Measurements from ENCODE around the gene CES4A.

CES4A gene

DNA sequence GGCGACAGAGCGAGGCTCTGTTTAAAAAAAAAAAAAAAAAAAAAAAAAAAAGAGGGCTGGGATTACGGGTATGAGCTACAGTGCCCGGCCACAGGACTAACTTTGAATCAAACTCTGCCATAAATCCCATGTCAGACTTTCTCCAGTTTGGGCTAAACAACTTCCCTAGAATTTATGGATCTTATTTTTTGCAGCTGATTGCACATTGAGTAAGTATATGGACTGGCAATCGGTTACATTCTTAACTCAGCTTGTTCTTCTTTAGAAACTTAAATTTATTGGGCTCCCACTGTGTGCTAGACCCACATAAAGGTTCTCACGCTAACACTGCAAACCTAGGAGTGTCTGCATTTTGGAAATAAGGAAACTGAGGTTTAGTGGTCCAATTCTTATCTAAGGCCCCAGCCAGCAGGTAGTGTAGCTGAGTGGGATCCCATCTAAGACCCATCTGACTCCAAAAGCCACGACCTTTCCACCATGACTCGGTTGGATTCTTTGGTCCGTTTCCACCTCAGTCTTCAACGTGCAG, 39.8 kb downstream of the CES4A start:
- TF ChIP-seq ISL1 (CRISPR knock-in tag; IDR thresholded peaks at IDR 0.05) (no peak), BACH2 (CRISPR knock-in tag; IDR thresholded peaks at IDR 0.05; ENCODE audit: borderline replicate concordance) (no peak), PPARA (CRISPR knock-in tag; IDR thresholded peaks at IDR 0.05; ENCODE audit: borderline replicate concordance) (no peak), ZFP30 (CRISPR knock-in tag; IDR thresholded peaks at IDR 0.05) (no peak), GLIS3 (CRISPR knock-in tag; IDR thresholded peaks at IDR 0.05) (no peak), RARB (CRISPR knock-in tag; IDR thresholded peaks at IDR 0.05) (no peak), ZC3H10 (CRISPR knock-in tag; IDR thresholded peaks at IDR 0.05) (no peak), ZNF565 (CRISPR knock-in tag; conservative IDR thresholded peaks at IDR 0.05; ENCODE audit: low read depth) (no peak), ARNTL (CRISPR knock-in tag; IDR thresholded peaks at IDR 0.05; ENCODE audit: borderline replicate concordance, low read depth) (no peak), TCF4 (CRISPR knock-in tag; IDR thresholded peaks at IDR 0.05; ENCODE audit: borderline replicate concordance) (no peak), SNAI2 (CRISPR knock-in tag; IDR thresholded peaks at IDR 0.05) (no peak), ZNF8 (CRISPR knock-in tag; IDR thresholded peaks at IDR 0.05) (no peak)
- TF ChIP-seq, protein P1, sequence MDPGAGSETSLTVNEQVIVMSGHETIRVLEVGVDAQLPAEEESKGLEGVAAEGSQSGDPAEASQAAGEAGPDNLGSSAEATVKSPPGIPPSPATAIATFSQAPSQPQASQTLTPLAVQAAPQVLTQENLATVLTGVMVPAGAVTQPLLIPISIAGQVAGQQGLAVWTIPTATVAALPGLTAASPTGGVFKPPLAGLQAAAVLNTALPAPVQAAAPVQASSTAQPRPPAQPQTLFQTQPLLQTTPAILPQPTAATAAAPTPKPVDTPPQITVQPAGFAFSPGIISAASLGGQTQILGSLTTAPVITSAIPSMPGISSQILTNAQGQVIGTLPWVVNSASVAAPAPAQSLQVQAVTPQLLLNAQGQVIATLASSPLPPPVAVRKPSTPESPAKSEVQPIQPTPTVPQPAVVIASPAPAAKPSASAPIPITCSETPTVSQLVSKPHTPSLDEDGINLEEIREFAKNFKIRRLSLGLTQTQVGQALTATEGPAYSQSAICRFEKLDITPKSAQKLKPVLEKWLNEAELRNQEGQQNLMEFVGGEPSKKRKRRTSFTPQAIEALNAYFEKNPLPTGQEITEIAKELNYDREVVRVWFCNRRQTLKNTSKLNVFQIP (CRISPR knock-in tag; IDR thresholded peaks at IDR 0.05; ENCODE audit: borderline replicate concordance, low read depth): no peak
- TF ChIP-seq, protein P2, sequence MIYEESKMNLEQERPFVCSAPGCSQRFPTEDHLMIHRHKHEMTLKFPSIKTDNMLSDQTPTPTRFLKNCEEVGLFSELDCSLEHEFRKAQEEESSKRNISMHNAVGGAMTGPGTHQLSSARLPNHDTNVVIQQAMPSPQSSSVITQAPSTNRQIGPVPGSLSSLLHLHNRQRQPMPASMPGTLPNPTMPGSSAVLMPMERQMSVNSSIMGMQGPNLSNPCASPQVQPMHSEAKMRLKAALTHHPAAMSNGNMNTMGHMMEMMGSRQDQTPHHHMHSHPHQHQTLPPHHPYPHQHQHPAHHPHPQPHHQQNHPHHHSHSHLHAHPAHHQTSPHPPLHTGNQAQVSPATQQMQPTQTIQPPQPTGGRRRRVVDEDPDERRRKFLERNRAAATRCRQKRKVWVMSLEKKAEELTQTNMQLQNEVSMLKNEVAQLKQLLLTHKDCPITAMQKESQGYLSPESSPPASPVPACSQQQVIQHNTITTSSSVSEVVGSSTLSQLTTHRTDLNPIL (CRISPR knock-in tag; IDR thresholded peaks at IDR 0.05; ENCODE audit: low read depth): no peak
- no peak for ATAC-seq

DNA sequence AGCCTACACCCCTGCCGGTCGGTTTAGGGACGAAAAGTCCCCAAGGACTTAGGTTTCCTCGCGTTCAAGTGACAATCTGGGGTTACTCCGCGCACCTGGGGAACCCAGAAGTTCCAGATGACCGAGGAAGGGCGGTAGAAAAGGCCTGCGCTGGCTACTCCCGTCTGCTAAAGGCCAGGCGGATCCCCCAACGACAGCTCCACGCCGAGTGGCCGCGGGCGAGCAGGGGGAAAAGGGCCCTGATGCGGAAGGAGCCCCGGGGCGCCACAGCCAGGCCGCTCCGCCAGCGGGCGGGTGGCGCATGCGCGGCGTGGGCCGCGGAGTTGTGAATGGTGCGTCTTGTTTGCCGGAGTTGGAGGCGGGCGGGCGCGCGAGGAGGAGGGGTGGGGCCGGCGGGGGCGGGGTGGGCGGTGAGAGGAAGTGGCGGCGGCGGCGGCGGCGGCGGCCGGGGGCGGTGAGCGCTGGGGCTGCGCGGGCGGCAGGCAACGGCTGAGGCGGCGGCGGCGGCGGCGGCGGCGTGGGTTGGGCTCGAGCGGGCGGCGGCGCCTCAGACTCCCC, 40.4 kb downstream of the CES4A start, which contains the start of gene CBFB:
CBFB (plus strand) TSS at position 454 of the 558 bp plus-strand sequence. CDS start 259 bp downstream, outside the sequence.
- peak; percentile 84 for ATAC-seq
- TF ChIP-seq ZC3H10 (CRISPR knock-in tag; IDR thresholded peaks at IDR 0.05) (no peak), BACH2 (CRISPR knock-in tag; IDR thresholded peaks at IDR 0.05; ENCODE audit: borderline replicate concordance) (no peak), TOX (CRISPR knock-in tag; IDR thresholded peaks at IDR 0.05; ENCODE audit: borderline replicate concordance) (no peak), ZNF70 (CRISPR knock-in tag; IDR thresholded peaks at IDR 0.05) (no peak), GLIS3 (CRISPR knock-in tag; IDR thresholded peaks at IDR 0.05) (no peak), CSDC2 (CRISPR knock-in tag; IDR thresholded peaks at IDR 0.05) (no peak), PPARA (CRISPR knock-in tag; IDR thresholded peaks at IDR 0.05; ENCODE audit: borderline replicate concordance) (no peak), ZFP3 (CRISPR knock-in tag; IDR thresholded peaks at IDR 0.05) (no peak)

DNA sequence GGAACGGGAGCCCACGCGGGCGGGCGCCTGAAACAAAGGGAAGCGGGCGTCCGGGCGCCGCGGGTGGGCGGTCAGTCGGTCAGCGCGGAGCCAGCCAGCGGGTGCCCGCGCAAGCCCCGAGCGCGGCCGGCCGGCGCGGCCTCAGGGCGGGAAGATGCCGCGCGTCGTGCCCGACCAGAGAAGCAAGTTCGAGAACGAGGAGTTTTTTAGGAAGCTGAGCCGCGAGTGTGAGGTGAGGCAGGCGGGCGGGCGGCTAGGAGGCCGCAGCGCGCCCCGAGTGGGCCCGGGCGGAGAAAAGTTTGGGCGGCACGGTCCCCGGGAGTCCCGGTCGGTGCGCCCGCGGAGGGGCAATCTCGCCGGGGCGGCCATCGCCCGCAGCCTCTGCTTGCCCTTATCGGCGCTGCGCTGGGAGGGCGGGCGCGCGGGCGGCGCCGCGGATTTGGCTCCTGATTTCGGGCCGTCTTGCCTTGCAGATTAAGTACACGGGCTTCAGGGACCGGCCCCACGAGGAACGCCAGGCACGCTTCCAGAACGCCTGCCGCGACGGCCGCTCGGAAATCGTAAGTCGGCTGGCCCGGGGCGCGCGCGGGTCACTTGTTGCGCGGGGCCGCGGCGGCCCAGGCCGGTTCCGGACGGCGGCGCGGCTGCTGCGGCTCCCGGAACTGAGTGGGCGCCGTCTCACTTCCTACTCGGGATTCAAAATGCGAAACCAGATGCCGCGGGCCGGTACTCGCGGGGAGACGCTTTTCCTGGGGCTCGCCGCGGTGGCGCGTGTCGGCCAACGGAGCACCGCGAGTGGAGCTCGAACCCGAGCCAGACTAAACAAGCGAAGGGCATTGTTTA, 41.1 kb downstream of the CES4A start:
- no peak for TF ChIP-seq CSDC2 (CRISPR knock-in tag; IDR thresholded peaks at IDR 0.05)
- no peak for TF ChIP-seq TCF4 (CRISPR knock-in tag; IDR thresholded peaks at IDR 0.05; ENCODE audit: borderline replicate concordance)
- 0 out of 2 replicates have a peak, but pooled peaks have one; percentile 35 for TF ChIP-seq ZFP3 (CRISPR knock-in tag; IDR thresholded peaks at IDR 0.05)
- peak; percentile 62 for ATAC-seq

DNA sequence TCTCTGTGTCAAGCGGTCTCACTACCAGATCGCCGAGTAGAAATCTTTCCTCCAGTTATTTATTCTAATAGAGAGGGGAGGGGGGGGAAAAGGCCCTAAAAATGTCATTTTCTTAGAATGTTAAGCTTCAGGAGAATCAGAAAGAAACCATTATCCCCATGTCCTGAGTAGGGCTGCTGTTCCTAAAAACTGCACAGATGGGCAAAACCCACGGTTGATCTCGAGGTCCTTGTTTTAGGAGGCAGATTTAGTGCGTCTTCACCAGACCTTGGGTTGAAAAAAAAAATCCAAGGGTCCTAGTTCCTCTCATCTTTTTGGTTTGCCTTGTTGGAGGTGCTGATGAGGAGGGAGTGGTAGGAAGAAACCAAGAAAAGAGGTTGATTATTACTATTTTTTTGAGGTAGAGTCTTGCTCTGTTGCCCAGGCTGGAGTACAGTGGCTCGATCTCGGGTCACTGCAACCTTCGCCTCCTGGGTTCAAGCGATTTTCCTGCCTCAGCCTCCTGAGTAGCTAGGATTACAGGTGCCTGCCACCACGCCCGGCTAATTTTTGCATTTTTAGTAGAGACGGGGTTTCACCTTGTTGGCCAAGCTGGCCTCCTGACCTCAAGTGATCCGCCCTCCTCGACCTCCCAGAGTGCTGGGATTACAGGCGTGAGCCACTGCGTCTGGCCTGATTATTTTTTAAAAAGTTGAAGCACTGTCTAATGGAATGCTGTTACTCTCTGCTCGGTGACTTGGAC, 42.0 kb downstream of the CES4A start:
- no peak for ATAC-seq
- no peak for TF ChIP-seq ZNF8 (CRISPR knock-in tag; IDR thresholded peaks at IDR 0.05)
- TF ChIP-seq ZNF70 (CRISPR knock-in tag; IDR thresholded peaks at IDR 0.05): no peak
- TF ChIP-seq, protein P3, sequence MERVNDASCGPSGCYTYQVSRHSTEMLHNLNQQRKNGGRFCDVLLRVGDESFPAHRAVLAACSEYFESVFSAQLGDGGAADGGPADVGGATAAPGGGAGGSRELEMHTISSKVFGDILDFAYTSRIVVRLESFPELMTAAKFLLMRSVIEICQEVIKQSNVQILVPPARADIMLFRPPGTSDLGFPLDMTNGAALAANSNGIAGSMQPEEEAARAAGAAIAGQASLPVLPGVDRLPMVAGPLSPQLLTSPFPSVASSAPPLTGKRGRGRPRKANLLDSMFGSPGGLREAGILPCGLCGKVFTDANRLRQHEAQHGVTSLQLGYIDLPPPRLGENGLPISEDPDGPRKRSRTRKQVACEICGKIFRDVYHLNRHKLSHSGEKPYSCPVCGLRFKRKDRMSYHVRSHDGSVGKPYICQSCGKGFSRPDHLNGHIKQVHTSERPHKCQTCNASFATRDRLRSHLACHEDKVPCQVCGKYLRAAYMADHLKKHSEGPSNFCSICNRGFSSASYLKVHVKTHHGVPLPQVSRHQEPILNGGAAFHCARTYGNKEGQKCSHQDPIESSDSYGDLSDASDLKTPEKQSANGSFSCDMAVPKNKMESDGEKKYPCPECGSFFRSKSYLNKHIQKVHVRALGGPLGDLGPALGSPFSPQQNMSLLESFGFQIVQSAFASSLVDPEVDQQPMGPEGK (CRISPR knock-in tag; IDR thresholded peaks at IDR 0.05; ENCODE audit: borderline replicate concordance): no peak
- TF ChIP-seq ISL1 (CRISPR knock-in tag; IDR thresholded peaks at IDR 0.05): no peak
- TF ChIP-seq OSR1 (CRISPR knock-in tag; IDR thresholded peaks at IDR 0.05): no peak
- TF ChIP-seq ESRRG (CRISPR knock-in tag; IDR thresholded peaks at IDR 0.05): no peak
- no peak for TF ChIP-seq TOX (CRISPR knock-in tag; IDR thresholded peaks at IDR 0.05; ENCODE audit: borderline replicate concordance)
- TF ChIP-seq CSDC2 (CRISPR knock-in tag; IDR thresholded peaks at IDR 0.05): no peak
- TF ChIP-seq, protein P1 (CRISPR knock-in tag; IDR thresholded peaks at IDR 0.05; ENCODE audit: borderline replicate concordance, low read depth): no peak
- TF ChIP-seq, protein P2 (CRISPR knock-in tag; IDR thresholded peaks at IDR 0.05; ENCODE audit: low read depth): no peak
- TF ChIP-seq, protein P4, sequence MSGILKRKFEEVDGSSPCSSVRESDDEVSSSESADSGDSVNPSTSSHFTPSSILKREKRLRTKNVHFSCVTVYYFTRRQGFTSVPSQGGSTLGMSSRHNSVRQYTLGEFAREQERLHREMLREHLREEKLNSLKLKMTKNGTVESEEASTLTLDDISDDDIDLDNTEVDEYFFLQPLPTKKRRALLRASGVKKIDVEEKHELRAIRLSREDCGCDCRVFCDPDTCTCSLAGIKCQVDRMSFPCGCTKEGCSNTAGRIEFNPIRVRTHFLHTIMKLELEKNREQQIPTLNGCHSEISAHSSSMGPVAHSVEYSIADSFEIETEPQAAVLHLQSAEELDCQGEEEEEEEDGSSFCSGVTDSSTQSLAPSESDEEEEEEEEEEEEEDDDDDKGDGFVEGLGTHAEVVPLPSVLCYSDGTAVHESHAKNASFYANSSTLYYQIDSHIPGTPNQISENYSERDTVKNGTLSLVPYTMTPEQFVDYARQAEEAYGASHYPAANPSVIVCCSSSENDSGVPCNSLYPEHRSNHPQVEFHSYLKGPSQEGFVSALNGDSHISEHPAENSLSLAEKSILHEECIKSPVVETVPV (CRISPR knock-in tag; IDR thresholded peaks at IDR 0.05): no peak
- no peak for TF ChIP-seq RARB (CRISPR knock-in tag; IDR thresholded peaks at IDR 0.05)
